Measurements from ENCODE around the gene SNTG2. TPM values are rescaled to one million over a fixed set of nuclear protein-coding genes. Genes with fewer than 3 reads are reported as not detected.
"Not testable (repeated sequence)": the region's sequence is repeated elsewhere in the genome, so short reads cannot be mapped to it uniquely, and the experiment has no call there.

Gene SNTG2
- total RNA-seq, 1 experiment from 2014 or later = 20.5 TPM

GRCh38 chr2:1378456-1379150, 428.0 kb downstream of the SNTG2 start (continued):
- no peak for TF ChIP-seq TEAD1 (CRISPR knock-in tag; IDR thresholded peaks at IDR 0.05)

- TF ChIP-seq SOX15 (CRISPR knock-in tag; IDR thresholded peaks at IDR 0.05) = no peak
- no peak for TF ChIP-seq PRRX2 (CRISPR knock-in tag; IDR thresholded peaks at IDR 0.05)
- no peak for TF ChIP-seq AR (CRISPR knock-in tag; IDR thresholded peaks at IDR 0.05)
- TF ChIP-seq EMX1 (CRISPR knock-in tag; IDR thresholded peaks at IDR 0.05) = no peak
- TF ChIP-seq FOXJ3 (CRISPR knock-in tag; IDR thresholded peaks at IDR 0.05; ENCODE audit: borderline replicate concordance) = no peak
- TF ChIP-seq MAX (CRISPR knock-in tag; IDR thresholded peaks at IDR 0.05) = no peak
- TF ChIP-seq HMGA2 (CRISPR knock-in tag; IDR thresholded peaks at IDR 0.05) = no peak
- TF ChIP-seq NFYB (CRISPR knock-in tag; conservative IDR thresholded peaks at IDR 0.05; ENCODE audit: low read depth) = no peak
- no peak for TF ChIP-seq ZNF121 (CRISPR knock-in tag; IDR thresholded peaks at IDR 0.05)
- TF ChIP-seq MXD4 (CRISPR knock-in tag; IDR thresholded peaks at IDR 0.05; ENCODE audit: borderline replicate concordance) = no peak
- Mint-ChIP-seq H3K9me3 (peaks cover 12% of the 10 kb centered on the region), H3K27ac (no peak overlapping the region), H3K27me3 (ENCODE audit: low read depth) (peaks cover 69% of the 10 kb centered on the region), H3K4me3 (no peak overlapping the region), H3K36me3 (no peaks in the 10 kb centered on the region), H3K4me1 (peaks cover 12% of the 10 kb centered on the region)
- CTCF ChIA-PET = interaction anchor here (0.8 kb wide), 1 partner anchor 12 kb away, joined by 3 read pairs; no protein-coding TSS in a partner anchor
- POLR2A ChIA-PET = no interaction called here
- DNase-seq (ENCODE audit: low spot score) (no peak), ATAC-seq (0 out of 2 replicates have a peak, but pooled peaks have one; percentile 26)
Measured at GRCh38 chr2:1381644-1382043, 431.0 kb downstream of the SNTG2 start.

- POLR2A ChIA-PET = interaction anchor here (0.6 kb wide), 1 partner anchor 751 kb away, joined by 3 read pairs; no protein-coding TSS in a partner anchor
- peak; percentile 94 for TF ChIP-seq FOXK1 (CRISPR knock-in tag; IDR thresholded peaks at IDR 0.05)
- TF ChIP-seq CREB1 (CRISPR knock-in tag; IDR thresholded peaks at IDR 0.05) = 0 out of 2 replicates have a peak, but pooled peaks have one; percentile 32
- TF ChIP-seq FOXP4 (CRISPR knock-in tag; IDR thresholded peaks at IDR 0.05) = peak; percentile 41; the same call in 1 of the 2 replicates
- peak; percentile 80; the same call in 1 of the 2 replicates for TF ChIP-seq ZNF281 (CRISPR knock-in tag; IDR thresholded peaks at IDR 0.05)
- peak; percentile 78; the same call in 1 of the 2 replicates for TF ChIP-seq FOXP1 (CRISPR knock-in tag; IDR thresholded peaks at IDR 0.05; ENCODE audit: borderline replicate concordance)
- Mint-ChIP-seq H3K27ac (peak overlapping the region; percentile 20; the same call in 1 of the 2 replicates), H3K27me3 (ENCODE audit: low read depth) (peaks cover 98% of the 10 kb centered on the region), H3K9me3 (peaks cover 12% of the 10 kb centered on the region), H3K4me3 (peak overlapping the region; percentile 71), H3K4me1 (peaks cover 22% of the 10 kb centered on the region)
- H3K36me3 Mint-ChIP-seq, ATAC-seq: not testable (repeated sequence)
- CTCF ChIA-PET = interaction anchor here (0.6 to 1.7 kb wide), 4 partner anchors 87 to 362 kb away, joined by 3 to 6 read pairs (median 4); no protein-coding TSS in a partner anchor
- peak; percentile 68 for DNase-seq (ENCODE audit: low spot score)
Measured at GRCh38 chr2:1387954-1388725, 437.5 kb downstream of the SNTG2 start.

- CTCF ChIA-PET; H3K4me3 Mint-ChIP-seq; H3K9me3 Mint-ChIP-seq; DNase-seq (ENCODE audit: low spot score); POLR2A ChIA-PET; H3K36me3 Mint-ChIP-seq; H3K27ac Mint-ChIP-seq; ATAC-seq: not testable (repeated sequence)
- H3K4me1 Mint-ChIP-seq = peaks cover 25% of the 10 kb centered on the region
- H3K27me3 Mint-ChIP-seq (ENCODE audit: low read depth) = peaks cover 89% of the 10 kb centered on the region
Measured at GRCh38 chr2:1390118-1390517, 439.5 kb downstream of the SNTG2 start.
